Mesendoderm (in vitro differentiated cells): ENCODE results near the gene ZMYM2.

Source experiments
- DNase-seq: peaks from one replicate; pipeline ENCODE4 v3.0.0; 2013
- H2AK5ac ChIP-seq: 2 replicates; pipeline ENCODE4 v1.6.1; 2013; ENCODE audit warnings: low read length, inconsistent platforms
- H2BK120ac ChIP-seq: 2 replicates; pipeline ENCODE4 v1.6.1; 2013; ENCODE audit warnings: low read depth, mild to moderate bottlenecking, low read length, moderate library complexity, mixed read lengths
- H2BK15ac ChIP-seq: replicated peaks from 2 replicates; pipeline ENCODE4 v1.6.1; 2013; ENCODE audit warnings: low read depth, mild to moderate bottlenecking, moderate library complexity
- H2BK5ac ChIP-seq: 2 replicates; pipeline ENCODE4 v1.6.1; 2013; ENCODE audit warnings: low read length, inconsistent platforms
- H3K18ac ChIP-seq: 2 replicates; pipeline ENCODE4 v1.6.1; 2013; ENCODE audit warnings: mild to moderate bottlenecking, low read length, mixed read lengths
- H3K23ac ChIP-seq: one replicate; pipeline ENCODE4 v1.6.1; 2013; ENCODE audit warnings: low read length
- H3K27ac ChIP-seq: 2 replicates; pipeline ENCODE4 v1.5.1; 2013; ENCODE audit warnings: low read depth, mild to moderate bottlenecking, inconsistent platforms, low read length, moderate library complexity
- H3K27me3 ChIP-seq: 2 replicates; pipeline ENCODE4 v1.6.1; 2013; ENCODE audit warnings: low read length, control low read depth, mild to moderate bottlenecking, inconsistent platforms; ENCODE audit not compliant: insufficient read depth, poor library complexity
- H3K36me3 ChIP-seq: 2 replicates; pipeline ENCODE4 v1.6.1; 2013; ENCODE audit warnings: low read length, inconsistent platforms; ENCODE audit not compliant: control insufficient read depth, insufficient read depth
- H3K4ac ChIP-seq: one replicate; pipeline ENCODE4 v1.6.1; 2013; ENCODE audit warnings: low read depth, mild to moderate bottlenecking, low read length, moderate library complexity
- H3K4me1 ChIP-seq: 2 replicates; pipeline ENCODE4 v1.6.1; 2013; ENCODE audit warnings: low read depth, low read length, inconsistent platforms; ENCODE audit not compliant: control insufficient read depth
- H3K4me2 ChIP-seq: 2 replicates; pipeline ENCODE4 v1.6.1; 2013; ENCODE audit warnings: low read length
- H3K4me3 ChIP-seq: 2 replicates; pipeline ENCODE4 v1.5.1; 2013; ENCODE audit warnings: mild to moderate bottlenecking, low read length
- H3K56ac ChIP-seq: one replicate; pipeline ENCODE4 v1.6.1; 2013; ENCODE audit warnings: low read length
- H3K79me1 ChIP-seq: 2 replicates; pipeline ENCODE4 v1.6.1; 2013; ENCODE audit warnings: low read length, inconsistent platforms
- H3K79me2 ChIP-seq: 2 replicates; pipeline ENCODE4 v1.6.1; 2013; ENCODE audit warnings: mild to moderate bottlenecking, low read length; ENCODE audit not compliant: control insufficient read depth, insufficient read depth
- H3K9ac ChIP-seq: 2 replicates; pipeline ENCODE4 v1.6.1; 2013; ENCODE audit warnings: low read length, inconsistent platforms
- H4K5ac ChIP-seq: one replicate; pipeline ENCODE4 v1.6.1; 2013; ENCODE audit warnings: low read length
- H4K8ac ChIP-seq: one replicate; pipeline ENCODE4 v1.6.1; 2013; ENCODE audit warnings: low read depth, mild to moderate bottlenecking, control low read depth, low read length, moderate library complexity
- WGBS: extraction: QIAGEN DNeasy Blood & Tissue Kit; methylation state at CpG from one replicate; pipeline ENCODE4 v1.1.7; 2013; ENCODE audit warnings: low lambda C conversion rate, missing lambda C conversion rate; ENCODE audit not compliant: insufficient coverage; ENCODE audit errors: extremely low coverage; 5-methylcytosine and 5-hydroxymethylcytosine counted together

The ZMYM2 gene

GRCh38 chr13:19991531-19991930 is 33.0 kb downstream of the ZMYM2 start:
- peaks cover 1% of the 10 kb centered on the region for H3K79me1 ChIP-seq
- H3K79me2 ChIP-seq = peaks cover 65% of the 10 kb centered on the region
- H4K8ac ChIP-seq = no peak overlapping the region
- H3K4me3 ChIP-seq = no peak overlapping the region
- H4K5ac ChIP-seq = no peak overlapping the region
- DNase-seq = no peak
- no peak overlapping the region for H3K27ac ChIP-seq
- H3K23ac ChIP-seq = no peak overlapping the region
- H3K4ac ChIP-seq = no peak overlapping the region
- peaks cover 3% of the 10 kb centered on the region for H3K36me3 ChIP-seq
- H2BK5ac ChIP-seq = no peak overlapping the region
- WGBS = no CpG with 5 or more reads among the region's 2 CpGs
- no peak overlapping the region for H3K56ac ChIP-seq
- no peak overlapping the region for H3K9ac ChIP-seq
- no peak overlapping the region for H2AK5ac ChIP-seq
- peak overlapping the region; percentile 75 for H3K18ac ChIP-seq
- no peaks in the 10 kb centered on the region for H3K27me3 ChIP-seq
- no peaks in the 10 kb centered on the region for H3K4me1 ChIP-seq
- H2BK120ac ChIP-seq = no peak overlapping the region
- no peak overlapping the region for H3K4me2 ChIP-seq
- H2BK15ac ChIP-seq = no peak overlapping the region

GRCh38 chr13:19993024-19993423 is 34.5 kb downstream of the ZMYM2 start:
- H3K36me3 ChIP-seq = peaks cover 3% of the 10 kb centered on the region

GRCh38 chr13:19998960-19999359 is 40.4 kb downstream of the ZMYM2 start:
- no peaks in the 10 kb centered on the region for H3K4me1 ChIP-seq

More at GRCh38 chr13:19993024-19993423, 34.5 kb downstream of the ZMYM2 start:
- Histone ChIP-seq H3K56ac (no peak overlapping the region), H3K27ac (no peak overlapping the region), H3K4me1 (no peaks in the 10 kb centered on the region), H2BK120ac (no peak overlapping the region), H2BK5ac (no peak overlapping the region), H3K4me2 (no peak overlapping the region), H3K79me1 (peaks cover 3% of the 10 kb centered on the region), H3K4ac (no peak overlapping the region), H3K27me3 (no peaks in the 10 kb centered on the region), H3K79me2 (peaks cover 59% of the 10 kb centered on the region), H2BK15ac (no peak overlapping the region), H4K5ac (no peak overlapping the region), H3K4me3 (no peak overlapping the region), H3K18ac (no peak overlapping the region), H3K23ac (no peak overlapping the region), H4K8ac (no peak overlapping the region), H2AK5ac (no peak overlapping the region), H3K9ac (no peak overlapping the region)
- WGBS = no CpG with 5 or more reads among the region's 4 CpGs
- no peak for DNase-seq

GRCh38 chr13:20000062-20000552 is 41.6 kb downstream of the ZMYM2 start:
- no peak overlapping the region for H3K23ac ChIP-seq
- H3K4me2 ChIP-seq = no peak overlapping the region
- H2AK5ac ChIP-seq = no peak overlapping the region
- no peak overlapping the region for H2BK15ac ChIP-seq
- no peak overlapping the region for H2BK120ac ChIP-seq
- H4K5ac ChIP-seq = no peak overlapping the region
- H3K79me2 ChIP-seq = peaks cover 46% of the 10 kb centered on the region
- H3K4me1 ChIP-seq = no peaks in the 10 kb centered on the region
- no peak overlapping the region for H3K9ac ChIP-seq
- H3K4me3 ChIP-seq = no peak overlapping the region
- H4K8ac ChIP-seq = no peak overlapping the region
- no peak for DNase-seq
- H3K18ac ChIP-seq = no peak overlapping the region
- H3K27ac ChIP-seq = no peak overlapping the region
- no peaks in the 10 kb centered on the region for H3K27me3 ChIP-seq
- H3K4ac ChIP-seq = no peak overlapping the region
- no peaks in the 10 kb centered on the region for H3K36me3 ChIP-seq
- no CpG with 5 or more reads among the region's 5 CpGs for WGBS
- H3K56ac ChIP-seq = no peak overlapping the region
- no peak overlapping the region for H2BK5ac ChIP-seq
- H3K79me1 ChIP-seq = peaks cover 9% of the 10 kb centered on the region

More at GRCh38 chr13:19998960-19999359, 40.4 kb downstream of the ZMYM2 start:
- Histone ChIP-seq H3K79me2 (peaks cover 49% of the 10 kb centered on the region), H2BK120ac (no peak overlapping the region), H3K56ac (no peak overlapping the region), H4K8ac (no peak overlapping the region), H3K4me2 (no peak overlapping the region), H3K27me3 (no peaks in the 10 kb centered on the region), H3K4ac (no peak overlapping the region), H3K36me3 (no peaks in the 10 kb centered on the region), H3K4me3 (no peak overlapping the region), H4K5ac (no peak overlapping the region), H3K79me1 (peaks cover 9% of the 10 kb centered on the region), H2BK5ac (no peak overlapping the region), H3K23ac (no peak overlapping the region), H3K27ac (no peak overlapping the region), H3K9ac (no peak overlapping the region), H2BK15ac (no peak overlapping the region), H3K18ac (no peak overlapping the region), H2AK5ac (no peak overlapping the region)
- DNase-seq = no peak
- no CpG with 5 or more reads among the region's 3 CpGs for WGBS

GRCh38 chr13:20001366-20002190 is 43.1 kb downstream of the ZMYM2 start:
- Histone ChIP-seq H2BK15ac (no peak overlapping the region), H3K23ac (no peak overlapping the region), H2BK120ac (no peak overlapping the region), H4K5ac (no peak overlapping the region), H3K4me3 (no peak overlapping the region), H3K79me2 (peaks cover 34% of the 10 kb centered on the region), H2AK5ac (no peak overlapping the region), H3K9ac (no peak overlapping the region), H4K8ac (no peak overlapping the region), H3K36me3 (no peaks in the 10 kb centered on the region), H3K27me3 (no peaks in the 10 kb centered on the region), H3K79me1 (peaks cover 9% of the 10 kb centered on the region), H3K4me2 (no peak overlapping the region), H3K18ac (no peak overlapping the region), H3K4me1 (no peaks in the 10 kb centered on the region), H3K56ac (no peak overlapping the region), H3K27ac (no peak overlapping the region), H2BK5ac (no peak overlapping the region), H3K4ac (no peak overlapping the region)
- WGBS = no CpG with 5 or more reads among the region's 4 CpGs
- no peak for DNase-seq
